ENCODE data around the gene FTSJ1. TPM values are rescaled to one million over a fixed set of nuclear protein-coding genes. Genes with fewer than 3 reads are reported as not detected.

Gene FTSJ1
- total and polyA plus RNA-seq, 2 of the 4 experiments (the other 2 are of a cell fraction) = 50.8 to 59.9 TPM

DNA sequence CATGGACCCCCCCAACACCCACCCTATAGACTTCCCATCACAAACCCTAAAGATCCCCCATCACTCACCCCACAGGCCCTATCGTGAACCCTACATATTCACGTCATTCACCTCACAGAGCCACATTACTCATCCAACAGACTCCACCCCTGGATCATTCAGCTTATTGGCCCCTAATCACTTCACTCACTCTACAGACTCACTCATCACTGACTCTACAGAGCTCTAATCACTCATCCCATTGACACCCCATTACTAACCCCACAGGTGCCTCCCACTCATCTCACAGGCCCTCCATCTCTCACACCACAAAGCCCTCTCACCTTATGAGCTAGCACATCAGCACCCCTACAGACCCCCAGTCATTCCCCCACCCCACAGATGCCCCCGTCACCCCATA, 57.2 kb downstream of the FTSJ1 start:
- H2BK15ac ChIP-seq (ENCODE audit: low read depth, low read length) = no peak overlapping the region
- no peak overlapping the region for H2BK120ac ChIP-seq (ENCODE audit: low read depth, low read length)
- ChIA-PET POLR2A (ENCODE audit: unreplicated experiment) (no interaction called here), CTCF (no interaction called here)
- no peak overlapping the region for H3K4me2 ChIP-seq (ENCODE audit: low read depth, low read length)
- no peak overlapping the region for H2AFZ ChIP-seq (replicated peaks; ENCODE audit: low read length, poor library complexity)
- H2BK20ac ChIP-seq (ENCODE audit: low read depth, low read length) = no peak overlapping the region
- H2AK5ac ChIP-seq (ENCODE audit: low read depth, low read length) = no peak overlapping the region
- no peaks in the 10 kb centered on the region for H3K79me1 ChIP-seq (ENCODE audit: low read depth in 1 of 2, low read length in 2 of 2)
- no peak overlapping the region for H2BK5ac ChIP-seq (ENCODE audit: low read depth, low read length, poor library complexity, severe bottlenecking)
- TF ChIP-seq RFX5 (IDR thresholded peaks at IDR 0.05; ENCODE audit: low read depth, low read length) (no peak), POLR2A (IDR thresholded peaks at IDR 0.05; ENCODE audit: low read depth, low read length) (no peak), NFE2L2 (IDR thresholded peaks at IDR 0.05; ENCODE audit: low read depth, low read length) (no peak), MAZ (IDR thresholded peaks at IDR 0.05; ENCODE audit: borderline replicate concordance, low read depth, low read length) (no peak), SMC3 (IDR thresholded peaks at IDR 0.05; ENCODE audit: low read depth, low read length) (no peak), FOS (IDR thresholded peaks at IDR 0.05; ENCODE audit: low read depth, low read length) (no peak)
- TF ChIP-seq, protein P1, sequence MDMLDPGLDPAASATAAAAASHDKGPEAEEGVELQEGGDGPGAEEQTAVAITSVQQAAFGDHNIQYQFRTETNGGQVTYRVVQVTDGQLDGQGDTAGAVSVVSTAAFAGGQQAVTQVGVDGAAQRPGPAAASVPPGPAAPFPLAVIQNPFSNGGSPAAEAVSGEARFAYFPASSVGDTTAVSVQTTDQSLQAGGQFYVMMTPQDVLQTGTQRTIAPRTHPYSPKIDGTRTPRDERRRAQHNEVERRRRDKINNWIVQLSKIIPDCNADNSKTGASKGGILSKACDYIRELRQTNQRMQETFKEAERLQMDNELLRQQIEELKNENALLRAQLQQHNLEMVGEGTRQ (IDR thresholded peaks at IDR 0.05; ENCODE audit: low read depth, low read length) = no peak
- H3K27ac ChIP-seq (ENCODE audit: insufficient read depth, low read length) = no peak overlapping the region
- dilution Hi-C loops (cut with HindIII; ENCODE audit: low sequenced_read_pairs, unreplicated experiment) = no loop called here
- H4K8ac ChIP-seq (ENCODE audit: low read depth in 2 of 2, low read length in 2 of 2) = no peak overlapping the region
- no peaks in the 10 kb centered on the region; the same call in 1 of the 2 replicates for H3K9me3 ChIP-seq (ENCODE audit: control insufficient read depth, insufficient read depth, low read length)
- no peak overlapping the region for H3K4ac ChIP-seq (ENCODE audit: low read depth, low read length)
- H3K36me3 ChIP-seq (ENCODE audit: control insufficient read depth, insufficient read depth, low read length) = peaks cover 2% of the 10 kb centered on the region; the same call in 1 of the 2 replicates
- H3K18ac ChIP-seq (ENCODE audit: low read depth, low read length) = no peak overlapping the region
- no peak overlapping the region for H3K23ac ChIP-seq (ENCODE audit: low read depth, low read length)
- no peak overlapping the region for H3K14ac ChIP-seq (replicated peaks; ENCODE audit: low read depth, low read length)
- H3K9me1 ChIP-seq (ENCODE audit: insufficient read depth, low read length) = no peaks in the 10 kb centered on the region
- H3K4me3 ChIP-seq (ENCODE audit: insufficient read depth, low read depth, low read length) = no peak overlapping the region
- H3K4me1 ChIP-seq (ENCODE audit: control insufficient read depth, insufficient read depth, low read length) = 0 out of 2 replicates have a peak, but pooled peaks cover 1% of the 10 kb centered on the region
- H3K56ac ChIP-seq (ENCODE audit: extremely low read depth, insufficient read depth, low read length) = no peak overlapping the region
- in situ Hi-C loops (cut with MboI; ENCODE audit: low sequenced_read_pairs) = no loop called here
- no peaks in the 10 kb centered on the region for H4K20me1 ChIP-seq (ENCODE audit: insufficient read depth, low read length)
- no TSS peak for BruUV-seq (replicated peaks)
- H2AK9ac ChIP-seq (replicated peaks; ENCODE audit: low read depth, low read length, poor library complexity) = no peak overlapping the region
- H4K91ac ChIP-seq (ENCODE audit: insufficient read depth, low read depth, low read length) = no peak overlapping the region
- 63% methylated on average over 2 of the region's 3 CpGs; no CpG with 5 or more reads in 1 of the 2 experiments for WGBS, 2 experiments (ENCODE audit: extremely low coverage in 2 of 2, insufficient read length in 1 of 2)
- DNase-seq = no peak
- H4K5ac ChIP-seq (ENCODE audit: low read depth, low read length) = no peak overlapping the region
- no peak for ATAC-seq (ENCODE audit: low read depth)
- no peaks in the 10 kb centered on the region for H3K27me3 ChIP-seq (ENCODE audit: control insufficient read depth, insufficient read depth, low read length)
- no peak overlapping the region for H3K9ac ChIP-seq (ENCODE audit: low read depth, low read length)
- intact Hi-C loops (cut with micrococcal nuclease) = no loop called here

Other genes with a start within 250 kb of the FTSJ1 start
- not detected in 2 replicates for gene SSX1, start 220.8 kb upstream of the FTSJ1 start, total RNA-seq (2012; rRNA removed)
- gene SSX1, start 220.8 kb upstream of the FTSJ1 start, polyA plus RNA-seq (2012; rRNA removed) = not detected in 2 replicates
- not detected in 2 replicates for gene SSX3, start 119.5 kb upstream of the FTSJ1 start, total RNA-seq (2012; rRNA removed)
- not detected in 2 replicates for gene SSX3, start 119.5 kb upstream of the FTSJ1 start, polyA plus RNA-seq (2012; rRNA removed)
- gene SSX4, start 92.7 kb upstream of the FTSJ1 start, total RNA-seq (2012; rRNA removed) = not detected in 2 replicates
- not detected in 2 replicates for gene SSX4, start 92.7 kb upstream of the FTSJ1 start, polyA plus RNA-seq (2012; rRNA removed)
- not detected in 2 replicates for gene SSX4B, start 64.2 kb upstream of the FTSJ1 start, total RNA-seq (2012; rRNA removed)
- not detected in 2 replicates for gene SSX4B, start 64.2 kb upstream of the FTSJ1 start, polyA plus RNA-seq (2012; rRNA removed)
- 12.2 and 12.8 TPM in 2 replicates for gene SLC38A5, start 5.9 kb upstream of the FTSJ1 start, total RNA-seq (2012; rRNA removed)
- gene SLC38A5, start 5.9 kb upstream of the FTSJ1 start, polyA plus RNA-seq (2012; rRNA removed) = 20.0 and 20.4 TPM in 2 replicates
- 3.3 and 4.1 TPM in 2 replicates for gene PORCN, start 32.8 kb downstream of the FTSJ1 start, total RNA-seq (2012; rRNA removed)
- 10.1 and 11.6 TPM in 2 replicates for gene PORCN, start 32.8 kb downstream of the FTSJ1 start, polyA plus RNA-seq (2012; rRNA removed)
- gene EBP, start 45.6 kb downstream of the FTSJ1 start, total RNA-seq (2012; rRNA removed) = 66.7 and 78.9 TPM in 2 replicates
- 39.4 and 43.2 TPM in 2 replicates for gene EBP, start 45.6 kb downstream of the FTSJ1 start, polyA plus RNA-seq (2012; rRNA removed)
- 8.3 and 11.3 TPM in 2 replicates for gene TBC1D25, start 63.5 kb downstream of the FTSJ1 start, total RNA-seq (2012; rRNA removed)
- gene TBC1D25, start 63.5 kb downstream of the FTSJ1 start, polyA plus RNA-seq (2012; rRNA removed) = 15.9 and 18.2 TPM in 2 replicates
- 341 and 386 TPM in 2 replicates for gene RBM3, start 98.3 kb downstream of the FTSJ1 start, total RNA-seq (2012; rRNA removed)
- gene RBM3, start 98.3 kb downstream of the FTSJ1 start, polyA plus RNA-seq (2012; rRNA removed) = 217 and 243 TPM in 2 replicates
- gene WDR13, start 121.3 kb downstream of the FTSJ1 start, total RNA-seq (2012; rRNA removed) = 60.8 and 62.7 TPM in 2 replicates
- gene WDR13, start 121.3 kb downstream of the FTSJ1 start, polyA plus RNA-seq (2012; rRNA removed) = 151 and 153 TPM in 2 replicates
- gene WAS, start 207.6 kb downstream of the FTSJ1 start, total RNA-seq (2012; rRNA removed) = not detected in 2 replicates
- 0.09 and 0.14 TPM in 2 replicates for gene WAS, start 207.6 kb downstream of the FTSJ1 start, polyA plus RNA-seq (2012; rRNA removed)
- 6.6 and 7.2 TPM in 2 replicates for gene SUV39H1, start 220.5 kb downstream of the FTSJ1 start, total RNA-seq (2012; rRNA removed)
- 8.6 and 9.9 TPM in 2 replicates for gene SUV39H1, start 220.5 kb downstream of the FTSJ1 start, polyA plus RNA-seq (2012; rRNA removed)